HCT116 (cell line): ENCODE results near the gene TM9SF1. TPM values are rescaled to one million over a fixed set of nuclear protein-coding genes. Genes with fewer than 3 reads are reported as not detected.
A peak's percentile ranks its signal among the peaks of the same experiment; 100 is the strongest.

ENCODE experiments used
- ATAC-seq: fragments of 200-7000 bp; cut with Tn5 transposase; 2 replicates; pipeline ENCODE4 v1.9.1; 2020; ENCODE audit warnings: mild to moderate bottlenecking, moderate library complexity
- BruUV-seq: library from RNA; stranded (reverse); fragments of 400-500 nt; replicated peaks from 2 replicates; lab custom pipeline; 2021; lab: Mats Ljungman, UMichigan
- CTCF ChIA-PET: fragments of 300-600 bp; sonication (Branson Sonifier 250); formaldehyde crosslinking; loops from one replicate; lab custom pipeline; 2021; ENCODE audit warnings: antibody characterized with exemption; lab: Charles Lee
- POLR2A ChIA-PET: fragments of 300-600, 350-600 bp; sonication (Branson Sonifier 250); formaldehyde crosslinking; loops from one replicate; lab custom pipeline; 2021; ENCODE audit warnings: antibody characterized with exemption; lab: Charles Lee
- RAD21 ChIA-PET, 2 experiments: fragments of 300-600 bp; sonication (Branson Sonifier 250); formaldehyde crosslinking; loops; one replicate each; lab custom pipeline; 2023; ENCODE audit warnings: low total read pairs in 2 of 2; ENCODE audit not compliant: uncharacterized antibody in 2 of 2, unreplicated experiment in 2 of 2, low non-redundant PET in 1 of 2; lab: Charles Lee
- DNase-seq: peaks from one replicate; pipeline ENCODE4 v3.0.0-alpha.2; 2010; ENCODE audit warnings: low read depth, low spot score
- H2AFZ ChIP-seq: fragments of 200-600 bp; shearing (Covaris generic), sonication (generic); 2 replicates; pipeline ENCODE4 v1.6.1; 2017; ENCODE audit warnings: low read depth, mixed run types, mixed read lengths, antibody characterized with exemption, low read length; ENCODE audit not compliant: poor library complexity, severe bottlenecking
- H3K27ac ChIP-seq: 2 replicates; pipeline ENCODE4 v1.5.1; 2012; ENCODE audit warnings: low read depth, low read length
- H3K27me3 ChIP-seq: fragments of 200-600 bp; sonication (generic); 2 replicates; pipeline ENCODE4 v1.6.1; 2016; ENCODE audit warnings: mixed run types, low read length, mixed read lengths; ENCODE audit not compliant: insufficient read depth
- H3K36me3 ChIP-seq, 2 experiments: fragments of 200-500 bp in 1 of 2; fragments of 200-600 bp in 1 of 2; sonication (Bioruptor generic) in 1 of 2; sonication (generic) in 1 of 2; 2 replicates each; pipeline versions ENCODE4 v1.5.1 to v1.6.1; 2014 to 2016; ENCODE audit warnings: low read length in 2 of 2, inconsistent platforms in 1 of 2, mixed read lengths in 1 of 2, mixed run types in 1 of 2; ENCODE audit not compliant: insufficient read depth in 2 of 2, control insufficient read depth in 1 of 2
- H3K4me1 ChIP-seq, 2 experiments: fragments of 200-600 bp in 1 of 2; sonication (generic) in 1 of 2; 2 replicates each; pipeline versions ENCODE4 v1.5.1 to v1.6.1; 2012 to 2017; ENCODE audit warnings: low read length in 2 of 2, inconsistent platforms in 1 of 2, mild to moderate bottlenecking in 1 of 2, mixed read lengths in 1 of 2, mixed run types in 1 of 2, moderate library complexity in 1 of 2; ENCODE audit not compliant: insufficient read depth in 2 of 2, control insufficient read depth in 1 of 2
- H3K4me2 ChIP-seq: fragments of 200-600 bp; sonication (generic); 2 replicates; pipeline ENCODE4 v1.6.1; 2017; ENCODE audit warnings: mixed run types, low read length, mixed read lengths
- H3K4me3 ChIP-seq, 2 experiments: fragments of 200-600 bp in 1 of 2; sonication (generic) in 1 of 2; replicated peaks in 1 of 2; 2 replicates each; pipeline ENCODE4 v1.5.1; 2011 to 2016; ENCODE audit warnings: low read length in 2 of 2, control low read depth in 1 of 2, low read depth in 1 of 2, mild to moderate bottlenecking in 1 of 2, mixed read lengths in 1 of 2, mixed run types in 1 of 2
- H3K79me2 ChIP-seq: fragments of 200-600 bp; sonication (generic); 2 replicates; pipeline ENCODE4 v1.6.1; 2017; ENCODE audit warnings: mild to moderate bottlenecking, mixed run types, low read length, moderate library complexity, mixed read lengths; ENCODE audit not compliant: insufficient read depth
- H3K9ac ChIP-seq: fragments of 200-600 bp; sonication (generic); 2 replicates; pipeline ENCODE4 v1.6.1; 2016; ENCODE audit warnings: low read length, mixed read lengths
- H3K9me2 ChIP-seq: fragments of 200-600 bp; sonication (generic), shearing (Covaris generic); 2 replicates; pipeline ENCODE4 v1.6.1; 2017; ENCODE audit warnings: mixed run types, mild to moderate bottlenecking, moderate library complexity; ENCODE audit not compliant: insufficient read depth
- H3K9me3 ChIP-seq, 2 experiments: fragments of 200-500 bp in 1 of 2; fragments of 200-600 bp in 1 of 2; sonication (Bioruptor generic) in 1 of 2; sonication (generic) in 1 of 2; 2 replicates each; pipeline ENCODE4 v1.6.1; 2014 to 2017; ENCODE audit warnings: low read length in 2 of 2, mixed read lengths in 2 of 2, inconsistent platforms in 1 of 2, low read depth in 1 of 2, mild to moderate bottlenecking in 1 of 2, mixed run types in 1 of 2, moderate library complexity in 1 of 2; ENCODE audit not compliant: control insufficient read depth in 1 of 2, insufficient read depth in 1 of 2
- H4K20me1 ChIP-seq: fragments of 200-600 bp; sonication (generic), shearing (Covaris generic); 2 replicates; pipeline ENCODE4 v1.6.1; 2017; ENCODE audit warnings: mixed run types, mild to moderate bottlenecking, moderate library complexity; ENCODE audit not compliant: insufficient read depth
- ATF3 ChIP-seq: IDR thresholded peaks from 2 replicates; pipeline ENCODE4 v1.6.1; 2012
- CBX3 ChIP-seq: IDR thresholded peaks from 2 replicates; pipeline ENCODE4 v1.6.1; 2012; ENCODE audit warnings: low read depth
- CEBPB ChIP-seq: IDR thresholded peaks from 2 replicates; pipeline ENCODE4 v1.6.1; 2012; ENCODE audit warnings: low read depth
- CTCF ChIP-seq, 3 experiments: fragments of 200-600 bp in 1 of 3; sonication (generic) in 1 of 3; IDR thresholded peaks in 2 of 3; conservative IDR thresholded peaks in 1 of 3; 2 replicates each; pipeline ENCODE4 v1.5.1; 2012 to 2017; ENCODE audit warnings: low read depth in 2 of 3, low read length in 2 of 3, antibody characterized with exemption in 1 of 3, borderline replicate concordance in 1 of 3, control low read depth in 1 of 3, mild to moderate bottlenecking in 1 of 3, mixed read lengths in 1 of 3, mixed run types in 1 of 3, moderate library complexity in 1 of 3; ENCODE audit not compliant: insufficient read depth in 1 of 3
- ELF1 ChIP-seq: IDR thresholded peaks from 2 replicates; pipeline ENCODE4 v1.6.1; 2012; ENCODE audit warnings: low read depth, borderline replicate concordance
- EZH2 ChIP-seq: fragments of 200-600 bp; sonication (generic); IDR thresholded peaks from 2 replicates; pipeline ENCODE4 v1.6.1; 2017; ENCODE audit warnings: antibody characterized with exemption, mixed run types
- FOSL1 ChIP-seq: IDR thresholded peaks from 2 replicates; pipeline ENCODE4 v1.6.1; 2012; ENCODE audit warnings: low read depth
- JUND ChIP-seq: IDR thresholded peaks from 2 replicates; pipeline ENCODE4 v1.6.1; 2012
- POLR2A ChIP-seq: IDR thresholded peaks from 2 replicates; pipeline ENCODE4 v1.7.0; 2011; ENCODE audit warnings: borderline replicate concordance; ENCODE audit not compliant: insufficient read depth, insufficient read length; ENCODE audit errors: extremely low read depth
- POLR2AphosphoS5 ChIP-seq: IDR thresholded peaks from 2 replicates; pipeline ENCODE4 v1.6.1; 2011; ENCODE audit warnings: mild to moderate bottlenecking, low read depth, low read length, moderate library complexity
- REST ChIP-seq: IDR thresholded peaks from 2 replicates; pipeline ENCODE4 v1.6.1; 2012; ENCODE audit warnings: low read depth
- SIN3A ChIP-seq: IDR thresholded peaks from 2 replicates; pipeline ENCODE4 v1.6.1; 2012; ENCODE audit warnings: low read depth
- TCF7L2 ChIP-seq: IDR thresholded peaks from 2 replicates; pipeline ENCODE4 v1.7.0; 2011; ENCODE audit warnings: borderline replicate concordance, inconsistent platforms; ENCODE audit not compliant: insufficient read depth, insufficient read length; ENCODE audit errors: extremely low read depth
- YY1 ChIP-seq: IDR thresholded peaks from 2 replicates; pipeline ENCODE4 v1.6.1; 2011; ENCODE audit warnings: low read length, low read depth, moderate library complexity, mild to moderate bottlenecking; ENCODE audit not compliant: insufficient replicate concordance; ENCODE audit errors: extremely low read depth
- ZBTB33 ChIP-seq: IDR thresholded peaks from 2 replicates; pipeline ENCODE4 v1.6.1; 2011; ENCODE audit warnings: mild to moderate bottlenecking, low read length, moderate library complexity; ENCODE audit not compliant: insufficient replicate concordance; ENCODE audit errors: extremely low read depth
- ZFX ChIP-seq: fragments of 450-650 bp; IDR thresholded peaks from 2 replicates; pipeline ENCODE4 v1.6.1; 2017
- intact Hi-C: fragments of 100-400 bp; cut with micrococcal nuclease; formaldehyde crosslinking; loops from 2 replicates; pipeline ENCODE4 v1.10.0; 2022
- total RNA-seq: library from RNA; stranded (reverse); gene quantifications from one replicate; pipeline ENCODE4 v1.2.1, GENCODE V29; 2021; ENCODE audit not compliant: unreplicated experiment
- TF ChIP-seq, protein P1 (sequence below): IDR thresholded peaks from 2 replicates; pipeline ENCODE4 v1.6.1; 2012

The TM9SF1 gene
- total RNA-seq, 1 experiment from 2014 or later: 35.2 TPM

GRCh38 chr14:24188251-24189058 lies 6.8 kb downstream of the TM9SF1 start, which contains the start of gene IPO4:
Gene IPO4 (minus strand): TSS chr14:24188816. CDS start chr14:24188787, 29 bp downstream.
- no TSS peak for BruUV-seq
- no peaks in the 10 kb centered on the region for H4K20me1 ChIP-seq
- intact Hi-C loops: no loop called here
- peak within 1 kb of the TSS; percentile 98 for H3K27ac ChIP-seq
- H3K4me3 ChIP-seq: peak within 1 kb of the TSS; percentile 89 to 94
- H3K36me3 ChIP-seq: peaks cover 39 to 42% of the 10 kb centered on the region in 2 experiments; a peak in 3 of 4 replicates
- DNase-seq (peak; percentile 95), ATAC-seq (peak; percentile 90)
- H3K9me3 ChIP-seq: no peaks in the 10 kb centered on the region
- CTCF ChIA-PET: interaction anchor here (0.8 to 1.5 kb wide), 2 partner anchors 27 to 243 kb away, joined by 3 to 4 read pairs; partner anchors contain the start of gene IRF9
- H2AFZ ChIP-seq: no peak within 1 kb of the TSS
- H3K4me1 ChIP-seq: peaks cover 16 to 17% of the 10 kb centered on the region in 2 experiments
- peak within 1 kb of the TSS; percentile 91 for H3K4me2 ChIP-seq
- H3K79me2 ChIP-seq: peaks cover 45% of the 10 kb centered on the region
- H3K9ac ChIP-seq: peak within 1 kb of the TSS; percentile 77
- RAD21 ChIA-PET: no interaction called here
- no peaks in the 10 kb centered on the region for H3K27me3 ChIP-seq
- no peaks in the 10 kb centered on the region for H3K9me2 ChIP-seq
- POLR2A ChIA-PET: interaction anchor here (0.8 to 1.6 kb wide), 7 partner anchors 25 to 94 kb away, joined by 3 to 5 read pairs (median 3); partner anchors contain the start of genes CHMP4A, DCAF11, EMC9 and NRL
- no peak for TF ChIP-seq CTCF (IDR thresholded peaks at IDR 0.05 in 2 of 3, conservative IDR thresholded peaks at IDR 0.05 in 1 of 3; ENCODE audit: borderline replicate concordance in 1 of 3, insufficient read depth in 1 of 3, low read depth in 2 of 3, low read length in 2 of 3)
- no peak for TF ChIP-seq ATF3
- TF ChIP-seq POLR2AphosphoS5: peak; percentile 89
- TF ChIP-seq TCF7L2: peak; percentile 65
- TF ChIP-seq REST: no peak
- TF ChIP-seq ZBTB33: peak; percentile 61
- peak; percentile 82; the same call in 1 of the 2 replicates for TF ChIP-seq ZFX
- peak; percentile 97 for TF ChIP-seq CBX3
- peak; percentile 85 for TF ChIP-seq YY1
- TF ChIP-seq FOSL1: no peak; the same call in 1 of the 2 replicates
- no peak for TF ChIP-seq EZH2
- 0 out of 2 replicates have a peak, but pooled peaks have one; percentile 33 for TF ChIP-seq JUND
- TF ChIP-seq ELF1: peak; percentile 57; the same call in 1 of the 2 replicates
- TF ChIP-seq SIN3A: peak; percentile 97
- TF ChIP-seq POLR2A: peak; percentile 88
- TF ChIP-seq, protein P1, sequence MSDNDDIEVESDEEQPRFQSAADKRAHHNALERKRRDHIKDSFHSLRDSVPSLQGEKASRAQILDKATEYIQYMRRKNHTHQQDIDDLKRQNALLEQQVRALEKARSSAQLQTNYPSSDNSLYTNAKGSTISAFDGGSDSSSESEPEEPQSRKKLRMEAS: peak; percentile 100
- no peak for TF ChIP-seq CEBPB
